NOMO-1 (cell line): ENCODE measurements around the gene ZBED4.
"Not testable (repeated sequence)": the region's sequence is repeated elsewhere in the genome, so short reads cannot be mapped to it uniquely, and the experiment has no call there.

Source experiments
- DNase-seq, 2 experiments: peaks; one replicate each; lab custom pipeline; 2025; ENCODE audit not compliant: unreplicated experiment in 2 of 2; lab: John Stamatoyannopoulos, UW

Gene ZBED4

GRCh38 chr22:49826603-49827270 lies 26.9 kb upstream of the ZBED4 start:
- DNase-seq = peak in 1 of 2 experiments; percentile 11

- no peak for DNase-seq
These were observed 26.3 kb upstream of the ZBED4 start for GRCh38 chr22:49827271-49827852.

GRCh38 chr22:49827853-49828598 lies 25.6 kb upstream of the ZBED4 start, which contains the start of gene BRD1:
TSS of gene BRD1 (minus strand) at chr22:49827873. CDS start at chr22:49824317, 3,556 bp downstream.
- DNase-seq = peak; percentile 25 to 51

DNA sequence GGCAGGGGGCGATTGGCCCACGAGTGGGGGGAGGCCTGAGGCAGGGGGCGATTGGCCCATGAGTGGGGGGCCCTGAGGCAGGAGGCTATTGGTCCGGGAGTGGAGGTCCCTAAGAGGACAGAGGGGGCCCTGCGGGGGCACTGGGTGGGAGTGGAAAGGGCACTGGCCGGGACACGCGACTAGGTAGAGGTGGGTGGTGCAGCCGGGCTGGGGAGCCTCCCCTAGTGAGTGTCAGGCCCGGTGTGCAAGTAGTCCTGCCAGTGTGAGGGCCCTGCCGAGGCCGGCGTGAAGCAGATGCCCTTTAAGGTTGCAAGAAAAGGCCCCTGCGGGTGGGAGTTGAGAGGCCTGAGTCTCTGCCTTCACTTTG lies 25.1 kb upstream of the ZBED4 start:
- no peak for DNase-seq

DNA sequence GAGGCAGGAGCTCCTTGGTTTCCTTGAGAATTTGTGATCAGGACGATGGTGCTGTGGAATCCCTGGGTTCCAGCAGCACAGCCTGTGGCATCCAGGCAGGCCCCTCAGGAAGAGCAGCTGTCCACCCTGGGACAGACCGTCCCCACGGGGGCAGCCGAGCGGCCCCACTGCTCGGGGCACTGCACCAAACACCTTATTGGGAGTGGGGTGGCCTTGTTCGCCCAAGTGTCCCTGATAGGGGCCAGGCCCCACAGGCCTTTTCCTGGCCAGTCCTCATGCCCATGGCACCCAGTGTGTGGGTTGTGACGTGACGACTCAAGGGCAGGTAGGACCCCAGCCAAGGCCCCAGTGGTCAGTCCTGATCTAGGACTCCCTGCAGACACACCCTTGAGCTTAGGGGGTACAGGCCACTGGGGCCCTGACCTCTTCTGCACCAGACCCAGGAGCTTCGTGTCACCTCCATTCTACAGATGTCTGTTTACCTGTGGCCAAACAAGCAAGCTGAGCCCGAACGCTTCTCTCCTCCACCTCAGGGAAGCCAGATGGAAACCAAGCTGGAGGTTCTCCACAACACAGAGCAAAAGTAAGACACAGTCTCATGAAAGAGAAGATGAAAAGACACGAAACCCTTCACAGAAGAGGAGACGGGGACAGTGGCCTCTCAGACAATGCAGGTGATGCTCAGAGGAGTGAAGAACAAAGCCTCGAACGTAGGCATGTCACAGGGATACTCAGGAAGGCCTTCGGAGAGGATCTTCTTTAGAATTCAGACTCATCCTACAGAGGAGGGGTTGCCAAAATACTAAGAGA lies 24.4 kb upstream of the ZBED4 start:
- no peak for DNase-seq

DNA sequence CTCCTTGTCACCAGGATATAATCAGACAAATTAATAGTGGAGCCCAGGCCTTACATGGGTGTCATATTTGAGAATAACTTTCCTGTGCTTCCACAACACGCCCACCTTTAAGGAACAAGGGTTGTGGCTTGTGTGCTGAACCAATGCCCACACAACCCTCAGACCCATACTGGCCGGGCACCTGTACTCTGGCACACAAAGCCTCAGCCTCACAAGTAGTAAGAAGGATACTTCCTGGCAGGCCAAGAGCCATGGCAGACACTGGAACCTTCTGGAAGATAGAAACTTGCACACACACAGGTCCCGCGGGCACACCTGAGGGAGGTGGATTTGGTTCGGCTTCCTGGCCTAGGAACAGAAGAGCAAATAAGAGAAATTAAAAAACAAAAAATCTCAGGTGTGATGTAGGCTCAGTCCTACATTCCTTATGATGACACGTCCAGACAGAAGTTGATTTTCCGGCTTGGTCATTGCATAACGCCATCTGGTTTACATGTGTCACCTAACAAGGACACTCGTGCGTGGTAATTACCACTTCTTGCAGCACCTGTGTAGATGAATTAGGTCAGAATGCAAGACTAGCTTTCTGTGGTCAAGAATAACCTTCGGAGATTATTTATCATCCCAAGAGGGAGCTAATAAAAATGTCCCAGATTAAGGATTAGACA lies 20.2 kb upstream of the ZBED4 start:
- no peak for DNase-seq

DNA sequence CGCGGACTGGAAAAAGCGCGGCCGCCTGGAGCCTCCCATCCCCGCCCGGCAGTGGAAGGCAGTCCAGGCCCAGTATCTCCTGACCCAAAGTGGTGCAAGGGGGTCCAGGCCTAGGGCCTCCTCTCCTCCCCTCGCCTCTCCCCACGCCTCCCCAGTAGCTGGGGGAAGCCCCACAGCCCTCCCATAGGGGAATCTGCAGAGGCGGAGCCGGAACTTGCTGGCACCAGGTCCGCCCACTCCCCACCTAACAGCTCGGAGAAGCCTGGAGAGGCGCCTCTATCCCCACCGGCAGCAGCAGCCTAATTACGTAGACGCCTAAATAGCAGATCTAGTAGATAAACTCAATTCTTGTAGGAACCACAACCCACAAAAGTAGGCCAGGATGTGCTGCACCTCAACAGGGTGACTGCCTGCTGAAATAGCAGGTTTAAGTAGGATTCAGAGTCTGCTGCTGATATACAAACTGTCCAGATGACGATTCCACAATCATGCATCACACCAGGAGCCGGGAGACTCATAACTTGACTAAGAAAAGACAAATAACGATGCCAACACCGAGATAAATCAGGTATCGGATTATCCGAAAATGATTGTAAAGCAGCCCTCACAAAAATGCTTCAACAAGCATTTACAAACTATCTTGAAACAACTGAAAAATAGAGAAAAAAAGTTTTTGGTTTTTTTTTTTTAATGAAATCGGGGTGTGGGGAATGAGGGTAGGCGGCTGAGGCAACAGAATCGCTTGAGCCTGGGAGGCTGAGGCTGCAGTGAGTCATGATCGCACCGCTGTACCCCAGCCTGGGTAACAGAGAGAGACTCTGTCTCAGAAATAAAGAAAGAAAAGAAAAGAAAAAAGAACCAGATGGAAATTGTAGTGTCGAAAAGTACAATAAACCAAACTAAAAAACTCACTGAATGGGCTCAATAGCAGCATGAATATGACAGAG lies 14.6 kb upstream of the ZBED4 start:
- DNase-seq = no peak

DNA sequence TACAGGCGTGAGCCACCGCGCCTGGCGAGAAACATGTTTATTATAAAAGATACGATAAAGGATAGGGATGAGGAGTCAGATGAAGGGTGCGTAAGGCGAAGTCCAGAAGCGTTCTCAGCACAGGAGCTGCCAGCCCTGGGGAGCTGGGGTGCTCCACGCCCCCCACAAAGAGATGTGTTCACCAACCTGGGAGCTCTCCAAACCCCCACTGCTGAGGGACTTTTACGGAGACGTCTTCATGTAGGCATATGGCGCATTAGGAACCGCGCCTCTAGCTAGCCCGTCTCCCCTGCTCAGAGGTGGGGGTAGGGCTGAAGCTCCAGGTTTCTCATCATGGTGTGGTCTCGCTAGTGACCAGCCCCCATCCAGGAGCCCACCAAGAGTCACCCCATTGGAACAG lies 8.4 kb upstream of the ZBED4 start:
- DNase-seq = no peak

DNA sequence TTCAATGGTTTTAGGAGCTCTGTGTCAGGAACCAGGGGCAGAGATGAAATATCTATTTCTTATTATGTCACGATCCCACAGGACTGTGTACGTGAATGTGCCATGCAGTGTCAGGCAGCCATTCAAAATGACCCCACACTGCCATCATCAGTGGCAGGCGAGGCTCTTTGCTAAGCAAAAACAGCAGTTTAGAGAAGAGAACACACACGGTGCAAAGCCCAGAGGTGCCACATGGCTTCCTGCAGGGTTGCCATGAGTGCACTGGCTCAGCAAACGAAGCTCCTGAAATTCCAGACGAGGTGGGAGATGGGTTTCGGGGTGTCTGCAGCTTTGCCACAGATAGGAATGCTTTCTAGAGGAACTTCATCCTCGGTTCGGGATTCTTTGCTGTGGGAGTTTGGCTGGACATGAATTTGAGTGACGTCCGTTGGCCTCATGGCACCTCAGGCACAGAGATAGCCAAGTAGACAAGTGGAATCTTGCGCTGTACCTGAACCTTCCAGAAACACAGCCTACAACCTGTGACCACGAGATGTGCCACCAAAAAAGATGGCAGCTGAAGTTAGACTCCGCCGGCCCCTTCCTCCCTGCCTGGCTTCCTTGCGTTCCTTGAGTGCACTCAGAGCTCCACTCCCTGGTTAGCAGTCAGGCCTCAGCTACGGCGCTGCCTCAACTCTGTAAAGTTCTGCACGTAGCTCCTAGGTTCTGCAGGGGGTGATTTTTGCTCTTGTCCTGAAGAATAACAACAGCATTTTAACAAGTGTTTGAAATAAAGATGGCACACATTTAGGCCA lies 7.8 kb upstream of the ZBED4 start:
- DNase-seq = no peak

GRCh38 chr22:49847751-49848689 lies 5.6 kb upstream of the ZBED4 start:
- DNase-seq = peak; percentile 38 to 62

- DNase-seq = no peak
These were observed 4.9 kb upstream of the ZBED4 start for GRCh38 chr22:49848690-49849160.

- no peak for DNase-seq
These were observed 4.3 kb upstream of the ZBED4 start for GRCh38 chr22:49849161-49850020.

- no peak for DNase-seq
These were observed 3.4 kb upstream of the ZBED4 start for GRCh38 chr22:49850021-49850911.

- no peak for DNase-seq
These were observed 2.5 kb upstream of the ZBED4 start for GRCh38 chr22:49850959-49851802.

DNA sequence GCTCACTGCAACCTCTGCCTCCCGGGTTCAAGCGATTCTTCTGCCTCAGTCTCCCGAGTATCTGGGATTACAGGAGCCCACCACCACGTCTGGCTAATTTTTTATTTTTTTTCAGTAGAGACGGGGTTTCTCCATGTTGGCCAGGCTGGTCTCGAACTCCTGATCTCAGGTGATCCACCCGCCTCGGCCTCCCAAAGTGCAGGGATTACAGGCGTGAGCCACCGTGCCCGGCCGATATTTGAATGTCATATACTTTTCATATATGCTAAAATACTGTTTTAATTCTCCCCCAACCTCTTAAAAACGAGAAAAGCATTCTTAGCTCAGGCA lies 1.1 kb upstream of the ZBED4 start:
- DNase-seq = not testable (repeated sequence)
